ENCODE data around the gene TMUB1. TPM values are rescaled to one million over a fixed set of nuclear protein-coding genes. Genes with fewer than 3 reads are reported as not detected.

The TMUB1 gene
- total and polyA plus RNA-seq, 9 of the 15 experiments (the other 6 are each of a cell fraction or from before 2014, with no cell fraction given) = 0.14 to 241 (median 74.1) TPM

GRCh38 chr7:151080522-151081169 lies 2.6 kb downstream of the TMUB1 start, which contains the start of gene FASTK:
TSS of gene FASTK (minus strand) at chr7:151080809. CDS start at chr7:151080766, 43 bp downstream.
- H3K4me1 ChIP-seq (replicated peaks in 1 of 2; ENCODE audit: control insufficient read depth in 2 of 2, insufficient read depth in 2 of 2, low read length in 2 of 2) = peaks cover 48 to 88% of the 10 kb centered on the region in 2 experiments
- TF ChIP-seq CBX5 (IDR thresholded peaks at IDR 0.05; ENCODE audit: borderline replicate concordance, low read depth) (no peak), SUPT5H (IDR thresholded peaks at IDR 0.05) (peak; percentile 95), FOXJ3 (CRISPR knock-in tag; IDR thresholded peaks at IDR 0.05) (no peak), MECOM (CRISPR knock-in tag; IDR thresholded peaks at IDR 0.05) (no peak), MAFG (tag; conservative IDR thresholded peaks at IDR 0.05) (no peak), ZNF174 (CRISPR knock-in tag; IDR thresholded peaks at IDR 0.05) (no peak), NFYB (IDR thresholded peaks at IDR 0.05; ENCODE audit: extremely low read depth, insufficient read length) (no peak), NR1H2 (CRISPR knock-in tag; IDR thresholded peaks at IDR 0.05) (peak; percentile 56; the same call in 1 of the 2 replicates)
- TF ChIP-seq, protein P1, sequence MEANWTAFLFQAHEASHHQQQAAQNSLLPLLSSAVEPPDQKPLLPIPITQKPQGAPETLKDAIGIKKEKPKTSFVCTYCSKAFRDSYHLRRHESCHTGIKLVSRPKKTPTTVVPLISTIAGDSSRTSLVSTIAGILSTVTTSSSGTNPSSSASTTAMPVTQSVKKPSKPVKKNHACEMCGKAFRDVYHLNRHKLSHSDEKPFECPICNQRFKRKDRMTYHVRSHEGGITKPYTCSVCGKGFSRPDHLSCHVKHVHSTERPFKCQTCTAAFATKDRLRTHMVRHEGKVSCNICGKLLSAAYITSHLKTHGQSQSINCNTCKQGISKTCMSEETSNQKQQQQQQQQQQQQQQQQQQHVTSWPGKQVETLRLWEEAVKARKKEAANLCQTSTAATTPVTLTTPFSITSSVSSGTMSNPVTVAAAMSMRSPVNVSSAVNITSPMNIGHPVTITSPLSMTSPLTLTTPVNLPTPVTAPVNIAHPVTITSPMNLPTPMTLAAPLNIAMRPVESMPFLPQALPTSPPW (CRISPR knock-in tag; IDR thresholded peaks at IDR 0.05) = peak; percentile 98
- TF ChIP-seq, protein P2, sequence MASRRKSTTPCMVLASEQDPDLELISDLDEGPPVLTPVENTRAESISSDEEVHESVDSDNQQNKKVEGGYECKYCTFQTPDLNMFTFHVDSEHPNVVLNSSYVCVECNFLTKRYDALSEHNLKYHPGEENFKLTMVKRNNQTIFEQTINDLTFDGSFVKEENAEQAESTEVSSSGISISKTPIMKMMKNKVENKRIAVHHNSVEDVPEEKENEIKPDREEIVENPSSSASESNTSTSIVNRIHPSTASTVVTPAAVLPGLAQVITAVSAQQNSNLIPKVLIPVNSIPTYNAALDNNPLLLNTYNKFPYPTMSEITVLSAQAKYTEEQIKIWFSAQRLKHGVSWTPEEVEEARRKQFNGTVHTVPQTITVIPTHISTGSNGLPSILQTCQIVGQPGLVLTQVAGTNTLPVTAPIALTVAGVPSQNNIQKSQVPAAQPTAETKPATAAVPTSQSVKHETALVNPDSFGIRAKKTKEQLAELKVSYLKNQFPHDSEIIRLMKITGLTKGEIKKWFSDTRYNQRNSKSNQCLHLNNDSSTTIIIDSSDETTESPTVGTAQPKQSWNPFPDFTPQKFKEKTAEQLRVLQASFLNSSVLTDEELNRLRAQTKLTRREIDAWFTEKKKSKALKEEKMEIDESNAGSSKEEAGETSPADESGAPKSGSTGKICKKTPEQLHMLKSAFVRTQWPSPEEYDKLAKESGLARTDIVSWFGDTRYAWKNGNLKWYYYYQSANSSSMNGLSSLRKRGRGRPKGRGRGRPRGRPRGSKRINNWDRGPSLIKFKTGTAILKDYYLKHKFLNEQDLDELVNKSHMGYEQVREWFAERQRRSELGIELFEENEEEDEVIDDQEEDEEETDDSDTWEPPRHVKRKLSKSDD (conservative IDR thresholded peaks at IDR 0.05; ENCODE audit: low read length) = peak; percentile 88
- TF ChIP-seq, protein P3, sequence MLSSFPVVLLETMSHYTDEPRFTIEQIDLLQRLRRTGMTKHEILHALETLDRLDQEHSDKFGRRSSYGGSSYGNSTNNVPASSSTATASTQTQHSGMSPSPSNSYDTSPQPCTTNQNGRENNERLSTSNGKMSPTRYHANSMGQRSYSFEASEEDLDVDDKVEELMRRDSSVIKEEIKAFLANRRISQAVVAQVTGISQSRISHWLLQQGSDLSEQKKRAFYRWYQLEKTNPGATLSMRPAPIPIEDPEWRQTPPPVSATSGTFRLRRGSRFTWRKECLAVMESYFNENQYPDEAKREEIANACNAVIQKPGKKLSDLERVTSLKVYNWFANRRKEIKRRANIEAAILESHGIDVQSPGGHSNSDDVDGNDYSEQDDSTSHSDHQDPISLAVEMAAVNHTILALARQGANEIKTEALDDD (IDR thresholded peaks at IDR 0.05) = no peak
- TF ChIP-seq, protein P4, sequence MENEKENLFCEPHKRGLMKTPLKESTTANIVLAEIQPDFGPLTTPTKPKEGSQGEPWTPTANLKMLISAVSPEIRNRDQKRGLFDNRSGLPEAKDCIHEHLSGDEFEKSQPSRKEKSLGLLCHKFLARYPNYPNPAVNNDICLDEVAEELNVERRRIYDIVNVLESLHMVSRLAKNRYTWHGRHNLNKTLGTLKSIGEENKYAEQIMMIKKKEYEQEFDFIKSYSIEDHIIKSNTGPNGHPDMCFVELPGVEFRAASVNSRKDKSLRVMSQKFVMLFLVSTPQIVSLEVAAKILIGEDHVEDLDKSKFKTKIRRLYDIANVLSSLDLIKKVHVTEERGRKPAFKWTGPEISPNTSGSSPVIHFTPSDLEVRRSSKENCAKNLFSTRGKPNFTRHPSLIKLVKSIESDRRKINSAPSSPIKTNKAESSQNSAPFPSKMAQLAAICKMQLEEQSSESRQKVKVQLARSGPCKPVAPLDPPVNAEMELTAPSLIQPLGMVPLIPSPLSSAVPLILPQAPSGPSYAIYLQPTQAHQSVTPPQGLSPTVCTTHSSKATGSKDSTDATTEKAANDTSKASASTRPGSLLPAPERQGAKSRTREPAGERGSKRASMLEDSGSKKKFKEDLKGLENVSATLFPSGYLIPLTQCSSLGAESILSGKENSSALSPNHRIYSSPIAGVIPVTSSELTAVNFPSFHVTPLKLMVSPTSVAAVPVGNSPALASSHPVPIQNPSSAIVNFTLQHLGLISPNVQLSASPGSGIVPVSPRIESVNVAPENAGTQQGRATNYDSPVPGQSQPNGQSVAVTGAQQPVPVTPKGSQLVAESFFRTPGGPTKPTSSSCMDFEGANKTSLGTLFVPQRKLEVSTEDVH (IDR thresholded peaks at IDR 0.05; ENCODE audit: low read depth, partially characterized antibody) = peak; percentile 56

More at GRCh38 chr7:151080522-151081169, 2.6 kb downstream of the TMUB1 start, which contains the start of gene FASTK:
- no peaks in the 10 kb centered on the region for H3K9me1 ChIP-seq (ENCODE audit: control insufficient read depth, insufficient read depth, low read length)
- H3K27ac ChIP-seq (ENCODE audit: extremely low read depth, low read depth, low read length) = peak within 1 kb of the TSS; percentile 94
- H3K79me2 ChIP-seq (ENCODE audit: control insufficient read depth, insufficient read depth, low read length) = peaks cover 46% of the 10 kb centered on the region
- peak within 1 kb of the TSS; percentile 97 for H3K4me2 ChIP-seq (ENCODE audit: insufficient read depth, low read length)
- POLR2A ChIA-PET = interaction anchor here (0.6 to 3.5 kb wide), 18 partner anchors 9 to 757 kb away, joined by 3 to 24 read pairs (median 5); partner anchors contain the start of genes ABCB8, ACTR3C, LRRC61 and REPIN1
- DNase-seq (ENCODE audit: extremely low read depth in 1 of 4, low spot score in 3 of 4) (peak; percentile 87 to 97 (median 92)), FAIRE-seq (peak; percentile 93), ATAC-seq (peak; percentile 81)
- peak within 1 kb of the TSS; percentile 89 for H3K4me3 ChIP-seq
- H2AFZ ChIP-seq (ENCODE audit: low read depth, low read length) = peak within 1 kb of the TSS; percentile 78
- no TSS peak for BruUV-seq (replicated peaks)
- H3K9ac ChIP-seq (ENCODE audit: insufficient read depth in 1 of 2, low read depth in 2 of 2, low read length in 2 of 2) = peak within 1 kb of the TSS; percentile 94 to 97
- intact Hi-C loops (cut with micrococcal nuclease) = loop anchor here (1.0 to 10.0 kb wide), 2 partner anchors 19 to 766 kb away; no protein-coding TSS in a partner anchor
- peaks cover 5% of the 10 kb centered on the region for H4K20me1 ChIP-seq (replicated peaks; ENCODE audit: control insufficient read depth, insufficient read depth, low read length)
- H3K36me3 ChIP-seq (ENCODE audit: control insufficient read depth, insufficient read depth, low read length) = peaks cover 50% of the 10 kb centered on the region
- H3K27me3 ChIP-seq (ENCODE audit: control insufficient read depth in 2 of 2, insufficient read depth in 2 of 2, low read length in 2 of 2) = no peaks in the 10 kb centered on the region
- in situ Hi-C loops (cut with MboI) = no loop called here
- CTCF ChIA-PET (ENCODE audit: low intra/inter-chr PET ratio) = no interaction called here
- WGBS (ENCODE audit: insufficient coverage, low coverage, missing lambda C conversion rate) = under 1% methylated on average over 66 of the region's 66 CpGs
- H3K9me3 ChIP-seq (replicated peaks; ENCODE audit: control insufficient read depth, insufficient read depth, low read depth, low read length) = no peaks in the 10 kb centered on the region

Data from K562 (cell line).